ENCODE results near the gene RPL12. TPM values are rescaled to one million over a fixed set of nuclear protein-coding genes. Genes with fewer than 3 reads are reported as not detected.

RPL12 gene
- total RNA-seq, 1 experiment from 2014 or later = 1,648 TPM

DNA sequence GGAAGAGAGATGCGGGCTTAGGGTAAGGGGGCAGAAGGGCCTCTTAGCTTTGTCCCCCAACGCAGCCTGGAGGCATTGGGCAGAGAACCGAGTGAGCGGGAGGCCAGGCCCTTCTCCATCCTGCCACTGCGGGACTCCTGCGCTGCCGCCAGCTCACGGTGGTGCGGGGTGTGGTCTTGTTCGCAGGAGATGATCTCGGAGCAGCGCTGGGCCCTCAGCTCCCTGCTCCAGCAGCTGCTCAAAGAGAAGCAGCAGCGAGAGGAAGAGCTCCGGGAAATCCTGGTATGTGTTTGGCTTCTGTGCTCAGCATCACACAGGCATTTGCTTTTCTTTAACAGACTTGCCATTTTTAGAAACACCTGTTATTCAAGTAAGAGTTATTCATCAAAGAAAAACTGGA, 41.4 kb upstream of the RPL12 start:
- Histone ChIP-seq H3K9me3 (ENCODE audit: insufficient read depth, low read depth) (no peaks in the 10 kb centered on the region), H3K4me3 (no peak overlapping the region), H2AFZ (no peak overlapping the region), H3K4me1 (replicated peaks; ENCODE audit: insufficient read depth) (peaks cover 2% of the 10 kb centered on the region), H3K4me2 (no peak overlapping the region), H3F3A (ENCODE audit: insufficient read depth, low read depth) (peaks cover 27% of the 10 kb centered on the region; the same call in 1 of the 2 replicates), H3K36me3 (ENCODE audit: low read depth) (peaks cover 4% of the 10 kb centered on the region), H3K9me2 (ENCODE audit: insufficient read depth) (no peaks in the 10 kb centered on the region), H3K27me3 (ENCODE audit: insufficient read depth, low read depth) (no peaks in the 10 kb centered on the region), H3K79me2 (ENCODE audit: low read depth) (no peaks in the 10 kb centered on the region), H3K27ac (no peak overlapping the region), H4K20me1 (ENCODE audit: insufficient read depth) (peaks cover 2% of the 10 kb centered on the region; the same call in 1 of the 2 replicates)
- no TSS peak for BruUV-seq (replicated peaks)
- TF ChIP-seq, protein P1, sequence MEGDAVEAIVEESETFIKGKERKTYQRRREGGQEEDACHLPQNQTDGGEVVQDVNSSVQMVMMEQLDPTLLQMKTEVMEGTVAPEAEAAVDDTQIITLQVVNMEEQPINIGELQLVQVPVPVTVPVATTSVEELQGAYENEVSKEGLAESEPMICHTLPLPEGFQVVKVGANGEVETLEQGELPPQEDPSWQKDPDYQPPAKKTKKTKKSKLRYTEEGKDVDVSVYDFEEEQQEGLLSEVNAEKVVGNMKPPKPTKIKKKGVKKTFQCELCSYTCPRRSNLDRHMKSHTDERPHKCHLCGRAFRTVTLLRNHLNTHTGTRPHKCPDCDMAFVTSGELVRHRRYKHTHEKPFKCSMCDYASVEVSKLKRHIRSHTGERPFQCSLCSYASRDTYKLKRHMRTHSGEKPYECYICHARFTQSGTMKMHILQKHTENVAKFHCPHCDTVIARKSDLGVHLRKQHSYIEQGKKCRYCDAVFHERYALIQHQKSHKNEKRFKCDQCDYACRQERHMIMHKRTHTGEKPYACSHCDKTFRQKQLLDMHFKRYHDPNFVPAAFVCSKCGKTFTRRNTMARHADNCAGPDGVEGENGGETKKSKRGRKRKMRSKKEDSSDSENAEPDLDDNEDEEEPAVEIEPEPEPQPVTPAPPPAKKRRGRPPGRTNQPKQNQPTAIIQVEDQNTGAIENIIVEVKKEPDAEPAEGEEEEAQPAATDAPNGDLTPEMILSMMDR (conservative IDR thresholded peaks at IDR 0.05) = no peak
- TF ChIP-seq EZH2 (IDR thresholded peaks at IDR 0.05; ENCODE audit: low read depth) = no peak
- no peak for DNase-seq
- intact Hi-C loops (cut with micrococcal nuclease; ENCODE audit: unreplicated experiment) = no loop called here
- ChIA-PET POLR2A (ENCODE audit: unreplicated experiment) (no interaction called here), CTCF (no interaction called here)

DNA sequence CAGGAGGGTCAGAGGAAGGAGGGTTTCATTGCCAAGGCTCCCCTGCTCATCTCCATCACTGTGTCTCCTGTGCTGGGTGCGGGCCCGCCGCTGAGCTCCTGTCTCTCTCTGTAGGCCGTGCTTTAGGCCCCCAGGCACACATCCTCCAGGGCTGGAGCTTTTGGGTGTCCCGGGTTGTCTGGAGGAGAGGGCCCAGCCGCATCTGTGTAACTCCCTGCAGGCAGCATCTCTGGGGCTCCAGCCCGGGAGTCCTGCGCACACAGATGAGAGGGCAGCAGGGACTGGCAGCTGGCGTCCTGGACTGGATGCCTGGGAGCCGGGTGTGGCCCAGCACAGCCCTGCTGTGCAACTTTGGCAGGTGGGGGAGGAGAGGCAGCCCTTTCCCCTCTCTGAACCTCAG, 40.3 kb upstream of the RPL12 start:
- TF ChIP-seq, protein P1 (conservative IDR thresholded peaks at IDR 0.05) = no peak
- TF ChIP-seq EZH2 (IDR thresholded peaks at IDR 0.05; ENCODE audit: low read depth) = no peak
- Histone ChIP-seq H3K9me3 (ENCODE audit: insufficient read depth, low read depth) (no peaks in the 10 kb centered on the region), H3K4me2 (no peak overlapping the region), H3K27me3 (ENCODE audit: insufficient read depth, low read depth) (no peaks in the 10 kb centered on the region), H3K79me2 (ENCODE audit: low read depth) (no peaks in the 10 kb centered on the region), H3K9me2 (ENCODE audit: insufficient read depth) (no peaks in the 10 kb centered on the region), H3K4me1 (replicated peaks; ENCODE audit: insufficient read depth) (no peaks in the 10 kb centered on the region), H3F3A (ENCODE audit: insufficient read depth, low read depth) (peaks cover 26% of the 10 kb centered on the region; the same call in 1 of the 2 replicates), H3K27ac (no peak overlapping the region), H3K36me3 (ENCODE audit: low read depth) (no peaks in the 10 kb centered on the region; the same call in 1 of the 2 replicates), H2AFZ (no peak overlapping the region), H4K20me1 (ENCODE audit: insufficient read depth) (no peaks in the 10 kb centered on the region), H3K4me3 (no peak overlapping the region)
- BruUV-seq (replicated peaks) = no TSS peak
- DNase-seq = no peak
- ChIA-PET POLR2A (ENCODE audit: unreplicated experiment) (no interaction called here), CTCF (no interaction called here)
- intact Hi-C loops (cut with micrococcal nuclease; ENCODE audit: unreplicated experiment) = no loop called here

DNA sequence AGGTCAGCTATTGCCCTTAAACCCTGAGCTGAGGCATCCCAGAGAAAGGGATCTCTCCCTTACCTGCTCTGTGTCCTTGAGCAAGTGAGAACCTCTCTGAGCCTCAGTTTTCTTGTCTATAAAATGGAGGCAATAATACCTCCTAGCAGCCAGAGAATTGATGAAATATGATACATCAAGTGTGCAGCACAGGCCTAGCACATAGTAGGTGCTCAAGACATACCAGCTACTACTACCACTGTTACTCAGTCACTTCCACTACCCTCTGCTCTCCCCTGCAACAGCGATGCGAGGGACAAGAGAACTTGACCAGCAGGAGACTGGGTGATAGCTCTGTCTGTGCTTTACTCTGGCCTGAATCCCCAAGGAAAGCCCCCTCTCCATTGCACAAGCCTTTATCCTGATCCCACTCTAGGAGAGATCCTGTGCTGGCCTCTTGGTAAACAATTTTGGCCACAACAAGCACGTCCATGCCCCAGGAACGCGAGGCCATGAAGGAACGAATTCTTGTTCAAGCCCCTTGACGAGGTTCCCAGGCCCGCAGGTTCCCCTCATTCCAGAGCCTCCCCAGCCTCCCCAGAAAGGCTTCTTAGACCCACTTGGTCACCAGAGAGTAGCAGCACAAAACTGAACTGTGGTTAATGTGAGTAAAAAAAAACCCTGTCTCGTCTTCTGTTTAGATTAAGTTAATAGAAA, 39.5 kb upstream of the RPL12 start:
- Histone ChIP-seq H3K27ac (no peak overlapping the region), H3K4me1 (replicated peaks; ENCODE audit: insufficient read depth) (no peaks in the 10 kb centered on the region), H3F3A (ENCODE audit: insufficient read depth, low read depth) (peaks cover 26% of the 10 kb centered on the region; the same call in 1 of the 2 replicates), H4K20me1 (ENCODE audit: insufficient read depth) (no peaks in the 10 kb centered on the region), H3K79me2 (ENCODE audit: low read depth) (no peaks in the 10 kb centered on the region), H3K36me3 (ENCODE audit: low read depth) (no peaks in the 10 kb centered on the region; the same call in 1 of the 2 replicates), H3K9me3 (ENCODE audit: insufficient read depth, low read depth) (no peaks in the 10 kb centered on the region), H3K9me2 (ENCODE audit: insufficient read depth) (no peaks in the 10 kb centered on the region), H3K27me3 (ENCODE audit: insufficient read depth, low read depth) (no peaks in the 10 kb centered on the region), H2AFZ (no peak overlapping the region), H3K4me2 (no peak overlapping the region), H3K4me3 (no peak overlapping the region)
- no TSS peak for BruUV-seq (replicated peaks)
- no peak for TF ChIP-seq EZH2 (IDR thresholded peaks at IDR 0.05; ENCODE audit: low read depth)
- TF ChIP-seq, protein P1 (conservative IDR thresholded peaks at IDR 0.05) = no peak
- POLR2A ChIA-PET (ENCODE audit: unreplicated experiment) = interaction anchor here (0.6 to 0.7 kb wide), 2 partner anchors 8 to 856 kb away, joined by 5 to 8 read pairs; no protein-coding TSS in a partner anchor
- CTCF ChIA-PET = no interaction called here
- no peak for DNase-seq
- intact Hi-C loops (cut with micrococcal nuclease; ENCODE audit: unreplicated experiment) = no loop called here
